Motor neuron (in vitro differentiated cells): ENCODE data around the gene EXOC4. TPM values are rescaled to one million over a fixed set of nuclear protein-coding genes. Genes with fewer than 3 reads are reported as not detected.

Source experiments
- ATAC-seq, 8 experiments: fragments of 200-7000 bp; cut with Tn5 transposase; replicated peaks in 6 of 8; 2 replicates each; pipeline ENCODE4 v1.8.0; 2021; ENCODE audit warnings: mild to moderate bottlenecking in 8 of 8, moderate library complexity in 8 of 8
- H3K27ac ChIP-seq, 2 donors: fragments of 250-450 bp; sonication (Bioruptor Pico); 2 replicates each; pipeline ENCODE4 v1.9.0; 2021; ENCODE audit warnings: antibody characterized with exemption in 2 of 2, mild to moderate bottlenecking in 2 of 2, moderate library complexity in 1 of 2
- H3K4me1 ChIP-seq, 2 donors: fragments of 250-450 bp; sonication (Bioruptor Pico); replicated peaks in 1 of 2; 2 replicates each; pipeline ENCODE4 v1.6.1; 2021; ENCODE audit warnings: antibody characterized with exemption in 2 of 2, mild to moderate bottlenecking in 2 of 2, moderate library complexity in 1 of 2
- H3K4me3 ChIP-seq, 5 donors: fragments of 250-450 bp; sonication (Bioruptor Pico); 2 replicates each; pipeline ENCODE4 v1.9.0; 2021; ENCODE audit warnings: antibody characterized with exemption in 5 of 5, mild to moderate bottlenecking in 5 of 5, moderate library complexity in 4 of 5
- WGBS, 10 experiments: fragments of 450-650 bp; shearing (Covaris generic); methylation state at CpG; one replicate each; pipeline ENCODE4 v1.0.0; 2022; 5-methylcytosine and 5-hydroxymethylcytosine counted together
- in situ Hi-C, 9 experiments: fragments of 400-800 bp; cut with MboI; loops; one replicate each; pipeline ENCODE4 v1.15.0; 2021; ENCODE audit warnings: low sequenced_read_pairs in 9 of 9, low pct_unique_long_range_greater_than_20kb in 2 of 9; ENCODE audit not compliant: unreplicated experiment in 9 of 9
- total RNA-seq, 8 experiments: library from RNA; unstranded; fragments of 300-600 nt; gene quantifications; 2 replicates each; pipeline versions ENCODE4 v1.2.3 to v1.2.4, GENCODE V29; 2022

The EXOC4 gene
- total RNA-seq, 8 experiments from 2014 or later = 47.7 to 103 (median 60.2) TPM

DNA sequence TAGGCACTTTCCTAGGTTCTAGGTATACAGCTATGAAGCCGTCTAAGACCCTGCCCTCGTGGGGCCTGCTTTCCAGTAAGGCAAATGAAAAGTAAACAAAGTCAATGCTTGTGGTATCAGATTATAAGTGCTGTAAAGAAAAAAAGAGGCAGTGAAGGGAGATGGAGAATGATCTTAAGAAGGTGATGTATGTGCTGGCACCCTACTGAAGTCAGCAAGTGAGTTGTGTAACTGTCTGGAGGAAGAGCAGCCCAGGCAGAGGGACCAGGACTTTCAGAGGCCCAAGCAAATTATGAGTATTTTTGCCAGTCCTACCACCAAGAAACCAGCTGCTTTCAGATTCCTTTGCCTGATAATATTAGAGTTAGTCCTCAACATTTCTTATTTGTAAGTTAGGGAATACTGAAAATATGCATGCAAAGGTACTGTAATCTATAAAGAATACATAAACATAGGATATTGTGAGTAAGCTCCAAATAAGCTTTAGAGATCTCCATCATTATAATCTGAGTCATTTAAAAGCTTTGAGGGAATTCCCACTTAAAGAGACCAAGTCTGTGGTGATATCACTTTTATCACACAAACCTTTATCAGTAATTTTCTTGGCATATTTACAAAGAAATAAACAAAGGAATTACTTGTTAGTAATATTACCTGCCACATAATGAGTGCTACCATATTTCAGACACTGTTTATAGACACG, 545.1 kb downstream of the EXOC4 start:
- Histone ChIP-seq H3K27ac (no peak overlapping the region), H3K4me3 (no peak overlapping the region), H3K4me1 (peaks cover 15 to 25% of the 10 kb centered on the region in 2 donors)
- 54 to 100% (median 80%) methylated on average over 1 to 3 of the region's 3 CpGs; no CpG with 5 or more reads in 3 of the 10 experiments for WGBS, 10 experiments
- in situ Hi-C loops = no loop called here
- ATAC-seq = no peak

DNA sequence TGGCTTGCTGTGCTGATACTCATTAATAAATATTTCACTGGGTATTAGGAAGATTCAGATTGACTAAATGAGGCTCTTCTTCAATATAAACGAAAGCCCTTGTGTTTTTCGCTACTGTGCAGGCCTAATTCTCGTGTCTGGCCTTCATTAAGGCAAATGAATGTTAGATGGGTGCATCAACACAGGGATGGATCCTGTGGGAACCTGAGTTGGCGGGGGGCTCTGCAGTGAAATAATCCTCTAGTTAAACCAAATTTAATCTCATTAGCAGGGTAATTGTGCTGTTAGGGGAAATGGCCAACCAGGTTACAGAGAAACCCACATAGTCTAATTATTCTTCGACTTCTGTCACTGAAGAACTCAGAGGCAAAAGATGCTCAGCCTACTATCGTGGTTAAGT, 548.5 kb downstream of the EXOC4 start:
- H3K4me1 ChIP-seq = peaks cover 15 to 21% of the 10 kb centered on the region in 2 donors
- no peak for ATAC-seq
- 63 to 97% (median 88%) methylated on average over 2 to 5 of the region's 6 CpGs; no CpG with 5 or more reads in 1 of the 10 experiments for WGBS, 10 experiments
- no peak overlapping the region for H3K4me3 ChIP-seq
- in situ Hi-C loops = no loop called here
- H3K27ac ChIP-seq = no peak overlapping the region

DNA sequence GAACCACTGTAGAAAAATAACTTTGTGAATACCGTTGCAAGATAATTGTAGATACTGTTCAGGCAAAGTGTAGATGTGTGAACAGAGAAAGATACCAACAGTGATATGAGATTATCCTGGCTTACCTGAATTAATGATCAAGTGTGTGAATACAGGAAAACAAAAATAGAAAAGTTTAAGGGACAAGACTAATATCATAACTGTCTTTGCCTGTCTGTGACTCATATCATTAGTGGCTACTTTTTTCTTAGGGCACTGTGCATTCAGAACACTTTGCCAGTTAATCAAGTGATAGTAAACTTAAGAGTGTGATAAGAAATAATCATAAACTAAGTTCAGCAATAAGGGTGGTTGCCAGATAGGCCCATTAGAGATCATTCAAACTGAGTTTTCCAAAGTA, 551.2 kb downstream of the EXOC4 start:
- Histone ChIP-seq H3K4me3 (no peak overlapping the region), H3K27ac (no peak overlapping the region), H3K4me1 (peaks cover 0 to 17% of the 10 kb centered on the region in 2 donors)
- no peak for ATAC-seq
- in situ Hi-C loops = no loop called here
- WGBS, 10 experiments = 88 to 100% (median 100%) methylated on average over 1 of the region's 1 CpG; no CpG with 5 or more reads in 3 of the 10 experiments

DNA sequence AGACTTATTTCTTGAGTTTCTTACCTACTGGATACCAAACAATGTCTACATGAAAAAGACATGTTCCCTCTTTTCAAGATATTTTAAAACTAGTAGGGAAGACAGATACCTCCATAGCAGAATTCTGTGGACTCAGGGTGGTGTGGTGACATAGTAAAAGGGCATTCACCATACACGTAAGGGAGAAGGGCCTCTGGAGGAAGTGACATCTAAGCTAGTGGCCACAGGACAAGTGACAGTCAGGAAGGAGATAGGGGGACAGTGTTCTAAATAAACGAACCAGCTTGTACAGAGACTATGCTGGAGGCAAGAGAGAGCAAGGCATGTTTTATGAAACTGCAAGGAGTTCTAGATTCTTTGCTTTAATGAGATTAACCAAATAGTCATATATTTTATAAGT, 552.5 kb downstream of the EXOC4 start:
- H3K4me1 ChIP-seq = peaks cover 0 to 26% of the 10 kb centered on the region in 2 donors
- H3K4me3 ChIP-seq = no peak overlapping the region
- H3K27ac ChIP-seq = no peak overlapping the region
- in situ Hi-C loops = no loop called here
- ATAC-seq = no peak
- WGBS, 10 experiments = 33 to 100% (median 86%) methylated on average over 1 to 2 of the region's 2 CpGs; no CpG with 5 or more reads in 3 of the 10 experiments

DNA sequence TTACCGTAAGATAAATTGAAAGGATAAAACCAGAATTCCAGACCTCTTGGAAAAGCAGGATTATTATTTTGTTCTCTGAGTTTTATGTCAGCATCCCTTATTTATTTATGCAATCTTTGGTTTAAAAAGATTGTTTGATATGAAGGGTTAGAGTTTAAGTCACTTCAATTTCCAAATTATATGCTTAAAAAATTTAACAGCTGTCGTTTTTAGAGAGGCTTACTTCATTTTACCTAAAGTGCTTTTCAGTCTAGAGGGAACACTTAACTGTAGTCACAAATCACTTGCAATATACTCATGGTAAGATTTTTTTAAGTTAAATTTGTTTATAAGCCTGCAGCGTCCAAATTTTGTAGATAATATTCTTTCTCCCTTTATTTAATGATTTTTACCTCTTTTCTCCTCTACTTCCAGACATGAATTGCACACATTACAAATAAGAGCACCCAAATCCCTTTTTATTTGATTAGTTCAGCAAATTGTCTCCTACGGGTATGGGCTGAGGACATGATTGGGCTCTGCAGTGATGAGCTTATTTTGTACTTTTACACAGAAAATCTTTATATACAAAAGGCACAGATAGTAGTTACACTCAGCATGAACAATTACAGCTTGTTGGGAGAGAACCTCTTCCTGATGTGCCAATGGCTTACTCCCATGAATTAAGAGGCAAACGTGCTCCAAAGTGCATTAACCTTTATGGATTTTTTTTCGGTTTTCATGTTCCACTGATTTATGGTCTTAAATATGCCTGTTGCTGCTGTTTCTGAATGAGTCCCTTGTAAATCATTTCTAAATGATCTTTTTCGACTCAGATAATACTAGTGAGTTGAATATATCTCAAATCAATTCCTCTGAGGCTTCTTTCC, 555.0 kb downstream of the EXOC4 start:
- peak in 5 of 8 experiments; percentile 36 to 85 (median 54) for ATAC-seq
- in situ Hi-C loops = no loop called here
- WGBS, 10 experiments = 49 to 86% (median 71%) methylated on average over 5 to 7 of the region's 7 CpGs
- Histone ChIP-seq H3K4me1 (peaks cover 2 to 34% of the 10 kb centered on the region in 2 donors), H3K27ac (no peak overlapping the region), H3K4me3 (no peak overlapping the region)

DNA sequence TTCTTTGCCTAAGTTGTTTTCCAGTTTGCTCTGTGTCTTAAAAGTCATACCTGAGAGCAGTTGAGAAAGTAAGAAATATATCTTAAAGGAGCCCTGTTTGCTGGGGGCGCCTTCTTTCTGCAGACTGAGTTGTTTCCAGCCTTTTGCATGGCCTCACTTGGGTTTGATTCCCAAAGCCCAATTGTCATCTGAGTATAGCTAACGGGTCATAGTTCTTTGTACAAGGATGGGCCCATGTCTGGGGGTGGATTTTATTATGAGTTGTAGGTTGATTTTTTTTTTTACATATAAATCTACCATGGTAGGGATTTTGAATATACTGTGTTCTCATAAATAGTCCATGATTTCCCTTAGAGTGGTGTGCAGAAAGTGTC, 555.6 kb downstream of the EXOC4 start:
- H3K4me3 ChIP-seq = no peak overlapping the region
- ATAC-seq = peak in 4 of 8 experiments; percentile 33 to 67 (median 50)
- in situ Hi-C loops = no loop called here
- WGBS, 10 experiments = 60 to 100% (median 81%) methylated on average over 1 to 2 of the region's 2 CpGs; no CpG with 5 or more reads in 1 of the 10 experiments
- no peak overlapping the region for H3K27ac ChIP-seq
- peaks cover 4 to 38% of the 10 kb centered on the region in 2 donors for H3K4me1 ChIP-seq

DNA sequence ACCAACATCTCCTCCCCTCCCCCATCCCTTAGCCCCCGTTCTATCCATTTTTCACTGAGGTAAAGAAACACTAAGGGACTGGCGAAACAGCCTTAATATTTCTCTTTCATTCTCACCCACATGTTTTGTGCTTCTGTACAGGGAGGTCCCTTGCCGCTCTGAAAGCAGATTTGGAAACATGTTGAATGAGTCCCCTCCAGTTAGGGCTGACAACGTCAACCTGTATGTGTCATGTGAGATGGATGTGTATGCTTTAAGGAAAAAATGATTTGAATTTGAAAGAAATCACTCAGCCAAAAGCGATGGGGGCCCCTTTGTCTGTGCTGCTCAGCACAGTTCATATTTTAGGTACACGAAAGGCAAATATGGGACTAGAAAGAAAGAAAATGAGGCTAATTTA, 560.0 kb downstream of the EXOC4 start:
- Histone ChIP-seq H3K27ac (no peak overlapping the region), H3K4me1 (peaks cover 4 to 32% of the 10 kb centered on the region in 2 donors), H3K4me3 (no peak overlapping the region)
- in situ Hi-C loops = no loop called here
- peak in 4 of 8 experiments; percentile 25 to 76 (median 60) for ATAC-seq
- 18 to 100% (median 64%) methylated on average over 1 to 6 of the region's 6 CpGs for WGBS, 10 experiments

DNA sequence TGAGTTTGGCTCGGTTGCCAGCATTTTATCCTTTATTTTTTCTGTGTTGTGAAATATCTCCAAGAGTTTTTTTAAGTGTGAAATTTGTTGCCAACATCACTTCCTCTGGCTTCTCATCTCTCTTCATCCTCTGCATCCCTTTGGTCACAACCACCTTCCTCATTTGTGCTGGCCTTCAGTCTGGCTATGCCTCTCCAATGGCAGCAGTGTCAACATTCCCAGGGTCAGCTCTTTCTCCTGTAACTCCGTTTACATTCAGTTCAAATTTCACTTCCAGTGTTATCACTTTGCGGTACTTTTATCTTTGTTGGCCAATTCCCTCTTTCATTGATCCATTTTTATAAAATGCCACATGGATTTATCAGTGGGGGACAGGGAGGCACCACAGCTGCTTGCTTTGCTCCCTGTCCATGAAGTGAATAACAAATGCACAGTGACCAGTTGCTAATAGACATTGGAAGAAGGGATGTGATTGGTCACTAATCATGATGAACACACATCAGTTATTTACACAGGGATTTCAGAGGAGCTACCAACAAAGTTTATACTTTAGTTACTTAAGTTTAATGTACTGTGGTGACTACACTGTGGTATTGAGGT, 562.8 kb downstream of the EXOC4 start:
- in situ Hi-C loops = no loop called here
- H3K4me1 ChIP-seq = peaks cover 4 to 12% of the 10 kb centered on the region in 2 donors
- 67 to 100% (median 85%) methylated on average over 1 to 3 of the region's 3 CpGs for WGBS, 10 experiments
- no peak overlapping the region for H3K27ac ChIP-seq
- no peak for ATAC-seq
- no peak overlapping the region for H3K4me3 ChIP-seq

DNA sequence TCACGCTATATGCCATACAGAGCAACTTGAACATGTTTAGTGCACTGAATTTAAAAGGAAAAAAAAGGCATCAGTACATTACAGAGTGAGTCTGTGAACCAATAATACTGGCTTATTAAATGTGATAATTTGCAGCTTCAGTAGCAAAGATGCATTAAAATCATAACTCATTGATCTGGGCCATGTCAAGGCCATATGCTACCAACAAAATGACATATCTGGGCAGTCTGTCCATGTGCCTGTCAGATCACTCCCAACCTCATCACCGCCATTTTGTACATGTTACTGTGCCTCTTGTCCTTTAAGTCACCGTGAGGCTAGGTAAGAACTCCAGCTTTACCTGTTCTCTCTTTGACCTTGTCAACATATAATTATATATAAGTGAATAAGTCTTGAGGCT, 566.8 kb downstream of the EXOC4 start:
- H3K4me1 ChIP-seq = no peaks in the 10 kb centered on the region
- H3K4me3 ChIP-seq = no peak overlapping the region
- no peak overlapping the region for H3K27ac ChIP-seq
- in situ Hi-C loops = no loop called here
- 89 to 100% (median 100%) methylated on average over 1 to 3 of the region's 3 CpGs for WGBS, 10 experiments
- ATAC-seq = no peak

DNA sequence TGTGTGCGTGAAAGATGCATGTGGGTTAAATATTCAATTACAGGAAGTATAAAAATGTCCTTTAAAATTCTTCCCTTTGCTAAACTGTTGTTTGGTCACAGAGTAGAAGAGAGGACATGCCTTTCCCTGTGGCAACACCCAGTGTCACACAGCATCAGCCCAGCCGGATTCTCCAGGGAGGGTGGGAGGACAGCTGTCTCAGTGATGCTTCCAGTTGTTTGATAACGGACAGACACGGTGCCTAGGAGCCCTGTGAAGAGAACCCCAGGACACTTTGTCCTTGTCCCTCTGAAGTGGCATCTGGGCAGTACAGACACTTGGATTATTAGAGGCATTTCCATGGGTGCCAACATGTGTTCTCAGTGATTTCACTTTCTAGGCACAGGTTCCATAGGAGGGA, 567.7 kb downstream of the EXOC4 start:
- no peak for ATAC-seq
- in situ Hi-C loops = no loop called here
- Histone ChIP-seq H3K27ac (no peak overlapping the region), H3K4me1 (no peaks in the 10 kb centered on the region), H3K4me3 (no peak overlapping the region)
- 42 to 100% (median 86%) methylated on average over 1 to 4 of the region's 4 CpGs for WGBS, 10 experiments

DNA sequence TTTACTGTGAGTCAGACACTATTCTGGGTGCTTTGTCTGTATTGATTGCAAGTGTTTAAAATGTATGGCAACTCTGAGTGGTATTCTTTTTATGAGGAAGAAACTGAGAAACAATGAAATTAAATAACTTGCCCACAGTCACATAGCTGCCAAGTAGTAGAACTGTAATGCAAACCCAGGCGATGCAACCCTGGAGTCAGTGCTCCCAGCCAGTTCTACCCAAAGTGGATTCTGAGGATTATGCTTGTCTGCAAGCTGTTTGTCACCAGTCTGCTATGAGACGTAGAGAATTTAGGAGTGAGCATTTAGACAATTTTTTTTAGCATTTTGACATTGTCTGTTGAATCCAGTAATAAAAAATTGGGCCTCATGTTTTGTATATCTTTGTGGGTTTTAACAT, 568.3 kb downstream of the EXOC4 start:
- H3K27ac ChIP-seq = no peak overlapping the region
- WGBS, 10 experiments = 50 to 100% (median 89%) methylated on average over 1 to 2 of the region's 2 CpGs; no CpG with 5 or more reads in 2 of the 10 experiments
- no peak overlapping the region for H3K4me3 ChIP-seq
- in situ Hi-C loops = no loop called here
- peak in 1 of 8 experiments; percentile 9 for ATAC-seq
- no peaks in the 10 kb centered on the region for H3K4me1 ChIP-seq

DNA sequence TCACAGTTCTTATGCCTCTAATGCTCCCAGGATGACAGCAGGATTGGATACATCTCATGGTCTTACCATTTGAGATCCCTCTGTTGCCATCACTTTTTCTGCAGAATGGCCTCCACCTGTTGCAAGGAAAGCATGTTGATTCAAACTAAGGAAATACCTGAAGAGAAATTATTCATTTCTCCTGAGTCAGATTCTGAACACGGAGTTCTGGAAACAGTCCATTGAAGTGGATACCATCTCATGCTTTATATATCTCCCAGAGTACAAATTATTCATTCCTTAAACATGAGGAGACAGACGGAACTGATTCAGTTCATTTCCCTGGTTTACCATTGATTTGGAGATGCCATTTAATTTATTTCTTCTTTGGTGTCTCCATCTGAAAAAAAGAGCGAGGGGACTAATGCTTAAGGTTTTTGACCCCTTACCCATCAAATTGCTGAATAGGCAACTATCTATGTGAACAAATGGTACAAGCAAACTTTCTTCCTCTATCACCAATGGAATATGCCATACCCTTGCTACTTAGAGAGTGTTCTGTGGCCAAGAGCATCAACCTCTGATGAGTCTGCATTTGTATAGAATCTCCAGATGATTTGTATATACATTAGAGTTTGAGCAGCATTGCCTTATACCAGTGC, 569.2 kb downstream of the EXOC4 start:
- in situ Hi-C loops = no loop called here
- Histone ChIP-seq H3K4me3 (no peak overlapping the region), H3K27ac (no peak overlapping the region), H3K4me1 (no peaks in the 10 kb centered on the region)
- WGBS, 10 experiments = 59 to 100% (median 92%) methylated on average over 2 to 3 of the region's 3 CpGs
- ATAC-seq = no peak
